Measurements from ENCODE around the gene MYO5A. TPM values are rescaled to one million over a fixed set of nuclear protein-coding genes. Genes with fewer than 3 reads are reported as not detected.

MYO5A gene
- polyA plus RNA-seq, 1 donor (not counting 4 experiments of a cell fraction or from before 2014, with no cell fraction given) = 53.8 TPM

DNA sequence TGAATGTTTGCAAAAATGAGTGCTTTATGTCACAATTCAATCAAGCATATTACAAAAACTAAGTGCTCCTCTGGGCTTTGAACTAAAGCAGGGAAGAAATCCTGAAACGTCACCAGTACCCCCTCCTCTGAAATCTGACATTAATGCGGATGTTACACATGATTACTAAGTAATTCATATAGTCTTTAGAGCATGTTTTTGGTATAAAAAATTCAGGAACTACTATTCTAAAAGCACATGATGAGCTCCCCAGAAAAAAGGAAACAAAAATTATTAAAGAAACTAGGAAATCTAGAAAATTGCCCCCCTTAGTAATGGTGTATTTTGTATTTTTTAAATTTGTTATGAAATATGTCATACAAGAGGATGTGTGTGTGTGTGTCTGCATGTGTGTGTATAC lies 87.7 kb downstream of the MYO5A start:
- dilution Hi-C loops (cut with MboI; ENCODE audit: extremely low pct_ligation_motif_present, low sequenced_read_pairs) = no loop called here
- no peak for DNase-seq (ENCODE audit: low read depth, low spot score)
- Histone ChIP-seq H3K27ac (ENCODE audit: control insufficient read depth, insufficient read depth, low read length) (peak overlapping the region; percentile 31), H2AFZ (ENCODE audit: control insufficient read depth, low read length) (no peak overlapping the region), H3K4me3 (ENCODE audit: control insufficient read depth in 2 of 3, extremely low read depth in 1 of 3, insufficient read depth in 2 of 3, low read depth in 1 of 3, low read length in 3 of 3) (no peak overlapping the region), H4K20me1 (ENCODE audit: control insufficient read depth, extremely low read depth, insufficient read depth, low read length) (no peaks in the 10 kb centered on the region), H3K4me1 (ENCODE audit: control insufficient read depth, extremely low read depth, insufficient read depth, low read length) (peaks cover 31% of the 10 kb centered on the region), H3K9ac (ENCODE audit: control insufficient read depth, extremely low read depth, insufficient read depth, low read length) (no peak overlapping the region), H3K9me3 (ENCODE audit: control insufficient read depth, low read depth, low read length) (no peaks in the 10 kb centered on the region), H3K79me2 (ENCODE audit: control insufficient read depth, insufficient read depth, low read length) (peaks cover 41% of the 10 kb centered on the region), H3K4me2 (ENCODE audit: control insufficient read depth, extremely low read depth, insufficient read depth, low read depth, low read length) (no peak overlapping the region), H3K9me1 (ENCODE audit: control insufficient read depth, extremely low read depth, insufficient read depth, low read length) (peaks cover 4% of the 10 kb centered on the region), H3K36me3 (ENCODE audit: control insufficient read depth in 2 of 2, extremely low read depth in 1 of 2, insufficient read depth in 2 of 2, low read length in 2 of 2) (no peaks in the 10 kb centered on the region), H3K27me3 (ENCODE audit: control insufficient read depth, extremely low read depth, insufficient read depth, low read length) (no peaks in the 10 kb centered on the region)
- FAIRE-seq = no peak
- no peak for TF ChIP-seq EZH2 (IDR thresholded peaks at IDR 0.05; ENCODE audit: low read length)
- TF ChIP-seq, protein P1, sequence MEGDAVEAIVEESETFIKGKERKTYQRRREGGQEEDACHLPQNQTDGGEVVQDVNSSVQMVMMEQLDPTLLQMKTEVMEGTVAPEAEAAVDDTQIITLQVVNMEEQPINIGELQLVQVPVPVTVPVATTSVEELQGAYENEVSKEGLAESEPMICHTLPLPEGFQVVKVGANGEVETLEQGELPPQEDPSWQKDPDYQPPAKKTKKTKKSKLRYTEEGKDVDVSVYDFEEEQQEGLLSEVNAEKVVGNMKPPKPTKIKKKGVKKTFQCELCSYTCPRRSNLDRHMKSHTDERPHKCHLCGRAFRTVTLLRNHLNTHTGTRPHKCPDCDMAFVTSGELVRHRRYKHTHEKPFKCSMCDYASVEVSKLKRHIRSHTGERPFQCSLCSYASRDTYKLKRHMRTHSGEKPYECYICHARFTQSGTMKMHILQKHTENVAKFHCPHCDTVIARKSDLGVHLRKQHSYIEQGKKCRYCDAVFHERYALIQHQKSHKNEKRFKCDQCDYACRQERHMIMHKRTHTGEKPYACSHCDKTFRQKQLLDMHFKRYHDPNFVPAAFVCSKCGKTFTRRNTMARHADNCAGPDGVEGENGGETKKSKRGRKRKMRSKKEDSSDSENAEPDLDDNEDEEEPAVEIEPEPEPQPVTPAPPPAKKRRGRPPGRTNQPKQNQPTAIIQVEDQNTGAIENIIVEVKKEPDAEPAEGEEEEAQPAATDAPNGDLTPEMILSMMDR (optimal IDR thresholded peaks at IDR 0.05 in 1 of 3, IDR thresholded peaks at IDR 0.05 in 1 of 3, conservative IDR thresholded peaks at IDR 0.05 in 1 of 3; ENCODE audit: extremely low read depth in 1 of 3, insufficient read depth in 2 of 3, low read length in 3 of 3) = no peak

DNA sequence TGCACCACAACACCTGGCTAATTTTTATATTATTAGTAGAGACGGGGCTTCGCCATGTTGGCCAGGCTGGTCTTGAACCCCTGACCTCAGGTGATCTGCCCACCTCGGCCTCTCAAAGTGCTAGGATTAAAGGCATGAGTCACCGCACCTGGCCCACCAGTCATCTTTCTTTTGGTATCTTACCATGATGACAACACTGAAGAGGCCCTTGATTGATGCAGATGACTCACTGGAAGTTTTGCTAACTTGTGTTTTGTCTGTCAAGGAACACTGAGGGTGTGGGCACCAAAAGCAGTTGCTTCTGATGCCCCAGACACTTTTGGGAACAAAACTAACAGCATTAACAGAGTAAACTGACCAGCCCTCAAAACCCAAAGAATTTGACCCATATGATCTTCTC lies 88.3 kb downstream of the MYO5A start:
- Histone ChIP-seq H3K79me2 (ENCODE audit: control insufficient read depth, insufficient read depth, low read length) (peaks cover 39% of the 10 kb centered on the region), H4K20me1 (ENCODE audit: control insufficient read depth, extremely low read depth, insufficient read depth, low read length) (no peaks in the 10 kb centered on the region), H3K4me1 (ENCODE audit: control insufficient read depth, extremely low read depth, insufficient read depth, low read length) (peaks cover 31% of the 10 kb centered on the region), H3K36me3 (ENCODE audit: control insufficient read depth in 2 of 2, extremely low read depth in 1 of 2, insufficient read depth in 2 of 2, low read length in 2 of 2) (no peaks in the 10 kb centered on the region), H3K9ac (ENCODE audit: control insufficient read depth, extremely low read depth, insufficient read depth, low read length) (no peak overlapping the region), H3K27ac (ENCODE audit: control insufficient read depth, insufficient read depth, low read length) (peak overlapping the region; percentile 41), H3K9me3 (ENCODE audit: control insufficient read depth, low read depth, low read length) (no peaks in the 10 kb centered on the region), H3K9me1 (ENCODE audit: control insufficient read depth, extremely low read depth, insufficient read depth, low read length) (peaks cover 4% of the 10 kb centered on the region), H3K4me3 (ENCODE audit: control insufficient read depth in 2 of 3, extremely low read depth in 1 of 3, insufficient read depth in 2 of 3, low read depth in 1 of 3, low read length in 3 of 3) (no peak overlapping the region), H3K4me2 (ENCODE audit: control insufficient read depth, extremely low read depth, insufficient read depth, low read depth, low read length) (no peak overlapping the region), H3K27me3 (ENCODE audit: control insufficient read depth, extremely low read depth, insufficient read depth, low read length) (no peaks in the 10 kb centered on the region), H2AFZ (ENCODE audit: control insufficient read depth, low read length) (no peak overlapping the region)
- DNase-seq (ENCODE audit: low read depth, low spot score) = peak; percentile 72
- dilution Hi-C loops (cut with MboI; ENCODE audit: extremely low pct_ligation_motif_present, low sequenced_read_pairs) = no loop called here
- FAIRE-seq = peak; percentile 66
- TF ChIP-seq EZH2 (IDR thresholded peaks at IDR 0.05; ENCODE audit: low read length) = no peak
- TF ChIP-seq, protein P1 (optimal IDR thresholded peaks at IDR 0.05 in 1 of 3, IDR thresholded peaks at IDR 0.05 in 1 of 3, conservative IDR thresholded peaks at IDR 0.05 in 1 of 3; ENCODE audit: extremely low read depth in 1 of 3, insufficient read depth in 2 of 3, low read length in 3 of 3) = no peak
